NCI-H2107 treated with DMSO at 0.1 percent for 48 hours (cell line): ENCODE results near the gene MOV10.
"Not testable (repeated sequence)": the region's sequence is repeated elsewhere in the genome, so short reads cannot be mapped to it uniquely, and the experiment has no call there.

Experiments
- DNase-seq: peaks from one replicate; lab custom pipeline; 2025; ENCODE audit not compliant: unreplicated experiment; lab: John Stamatoyannopoulos, UW

The MOV10 gene

DNA sequence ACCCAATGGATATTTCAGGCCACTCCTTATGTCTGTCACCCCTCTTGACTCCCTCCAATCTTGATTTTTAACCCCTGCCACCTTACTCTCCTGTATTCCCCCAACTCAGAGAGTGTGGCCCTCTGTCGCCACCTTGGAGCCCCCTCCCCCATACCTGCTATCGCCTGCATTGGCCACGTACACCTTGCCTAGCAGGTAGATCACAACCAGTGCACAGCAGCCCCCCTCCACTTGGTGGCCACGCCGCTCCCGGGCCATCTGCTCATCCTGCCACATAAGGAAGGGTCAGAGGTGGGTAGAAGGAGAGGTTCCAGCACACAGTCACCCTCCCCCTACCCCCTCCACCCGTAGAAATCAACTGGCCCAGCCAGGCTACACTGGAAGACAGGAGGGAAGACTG is 37.7 kb downstream of the MOV10 start:
- no peak for DNase-seq

GRCh38 chr1:112712701-112713128 is 38.3 kb downstream of the MOV10 start:
- no peak for DNase-seq

DNA sequence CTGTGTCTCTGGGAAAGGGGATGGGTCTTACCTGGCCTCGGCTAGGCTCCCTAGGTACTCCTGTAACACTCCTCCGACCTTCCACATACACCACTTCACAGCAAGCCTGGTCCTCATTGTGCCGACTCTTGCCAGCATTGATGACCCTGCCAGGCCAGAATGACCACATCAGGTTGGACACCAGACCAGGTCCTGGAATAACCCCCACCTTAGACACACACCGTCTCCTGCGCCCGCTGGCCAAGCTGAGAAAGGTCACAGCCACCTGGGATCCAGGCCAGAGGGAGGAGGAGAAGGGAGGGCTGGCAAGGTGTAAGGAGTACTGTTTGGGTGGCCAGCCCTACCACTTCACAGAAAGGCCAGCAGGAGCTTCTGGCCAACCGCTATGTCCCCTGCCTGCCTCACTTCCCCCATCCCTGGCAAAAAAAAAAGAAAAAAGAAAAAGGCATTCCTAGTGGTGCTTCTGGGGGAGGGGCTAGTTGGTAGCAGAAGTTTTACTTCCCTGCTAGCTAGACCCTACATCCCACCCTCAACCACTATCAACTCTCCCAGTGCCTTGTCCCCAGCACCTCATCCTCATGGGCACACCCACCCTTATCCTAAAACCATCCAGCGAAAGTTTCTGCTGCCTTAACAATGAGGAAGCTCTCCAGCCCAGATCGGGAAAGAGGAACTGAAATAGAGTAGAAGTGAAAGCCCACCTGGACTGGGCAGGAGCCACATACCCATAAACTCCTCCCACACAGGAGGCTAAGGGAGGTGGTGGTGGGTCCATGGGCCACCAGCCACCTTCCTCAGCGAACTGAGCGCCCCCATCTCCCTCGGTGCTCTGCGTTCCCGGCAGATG is 39.2 kb downstream of the MOV10 start:
- no peak for DNase-seq

DNA sequence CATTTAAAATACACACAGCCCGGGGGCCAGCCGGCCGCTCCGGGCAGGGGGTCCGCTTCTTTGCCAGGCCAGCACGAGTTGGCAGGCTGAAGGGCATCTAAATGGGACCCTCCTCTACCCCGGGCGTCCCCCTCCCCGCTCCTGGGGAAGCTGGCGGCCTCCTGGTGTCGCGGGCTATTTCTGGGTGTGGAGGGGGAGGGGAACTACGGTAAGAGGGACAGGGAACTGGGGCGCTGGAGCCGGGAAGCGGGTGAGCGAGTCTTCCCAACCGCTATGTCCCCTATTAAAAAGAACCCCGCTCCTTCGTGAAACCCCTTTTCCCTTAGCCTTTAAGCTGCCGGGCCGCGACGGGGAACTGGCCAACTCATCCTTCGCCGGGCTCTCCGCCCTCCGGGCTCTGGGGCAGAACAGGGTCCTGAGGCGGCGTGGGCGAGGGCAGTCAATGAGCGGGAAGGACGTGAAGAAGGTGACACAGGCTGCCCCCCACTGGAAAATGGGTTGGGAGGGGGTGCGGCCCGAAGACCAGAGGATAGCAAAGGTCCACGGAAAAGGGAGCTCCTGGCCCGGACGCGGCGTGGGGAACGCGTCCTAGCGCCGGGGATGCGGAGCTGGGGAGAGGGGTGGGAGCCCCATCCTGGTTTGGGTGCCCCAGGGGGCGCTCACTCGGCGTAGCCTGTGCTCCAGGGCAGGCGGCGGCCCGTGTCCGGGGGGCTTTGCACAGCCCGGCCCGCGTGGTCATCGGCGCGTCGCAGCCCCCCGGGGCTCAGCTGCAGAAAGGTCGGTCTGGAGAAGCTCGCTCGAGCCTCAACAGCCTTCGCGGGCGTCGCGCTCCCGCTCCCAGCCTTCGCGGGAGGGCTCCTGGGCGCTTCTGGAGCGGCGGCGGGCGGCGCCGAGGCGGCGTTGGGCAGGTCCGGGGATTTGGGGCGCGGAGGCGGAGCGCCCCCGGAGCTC is 40.1 kb downstream of the MOV10 start:
- no peak for DNase-seq

- peak; percentile 50 for DNase-seq
Observed at GRCh38 chr1:112715264-112716053, 41.0 kb downstream of the MOV10 start, which contains the start of gene PPM1J. Gene PPM1J, minus strand, starts transcription at chr1:112715332. Its CDS starts 31 bp downstream, at chr1:112715301.

DNA sequence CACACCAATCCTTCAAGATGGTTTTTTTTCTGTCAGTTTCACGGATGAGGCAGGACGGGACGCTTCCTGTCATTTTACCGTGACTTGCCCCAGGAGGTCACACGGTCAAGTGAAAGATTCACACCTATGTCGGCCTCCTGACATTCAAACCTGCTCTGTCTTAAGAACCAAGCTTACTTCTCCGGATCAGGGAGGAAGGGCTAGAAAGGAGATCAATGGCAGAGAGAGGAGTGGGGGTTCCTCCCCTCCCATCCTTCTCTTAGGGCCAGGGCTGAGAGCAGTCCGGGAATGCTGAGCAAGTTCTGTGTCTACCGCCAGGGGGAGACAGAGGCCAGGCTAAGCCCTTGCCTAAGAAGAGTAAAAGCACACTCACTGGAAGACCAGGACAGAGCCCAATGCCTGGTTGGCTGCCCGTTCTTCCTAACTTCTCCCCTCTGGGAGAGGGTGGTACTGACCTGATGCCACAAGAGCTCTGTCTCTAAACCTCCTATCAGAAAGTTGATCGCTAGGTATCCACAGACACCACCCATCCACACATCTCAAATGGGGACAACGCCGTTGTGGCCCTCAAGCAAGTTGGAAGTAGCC is 41.8 kb downstream of the MOV10 start:
- DNase-seq, result peak; percentile 88

DNA sequence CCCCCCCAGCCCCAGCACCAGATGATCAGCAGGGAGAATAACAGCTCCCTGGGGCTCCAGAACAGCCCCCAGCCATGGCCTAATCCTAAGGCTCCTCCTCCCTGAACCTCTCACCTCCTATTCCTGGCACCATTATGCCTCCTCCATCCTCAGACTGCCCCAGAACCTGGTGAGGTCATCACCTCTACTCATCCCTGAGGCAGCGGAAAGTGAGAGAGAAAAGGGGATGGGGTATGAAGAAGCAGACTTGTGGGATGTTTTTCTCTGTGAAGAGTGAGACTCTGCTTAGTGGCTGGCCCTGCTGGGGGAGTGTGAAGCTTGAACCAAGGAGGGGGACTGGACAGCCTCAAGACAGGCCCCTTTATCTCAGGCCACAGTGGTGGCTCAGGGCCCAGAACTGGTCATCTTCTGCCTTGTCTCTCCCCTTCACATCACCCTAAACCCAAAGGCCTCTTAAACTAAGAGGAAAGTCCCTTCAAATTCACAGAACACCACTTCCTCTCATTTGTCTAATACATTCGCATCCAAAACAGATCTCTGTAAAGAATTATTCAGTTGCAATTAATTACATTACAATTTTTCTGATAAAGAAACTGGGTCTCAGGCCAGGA is 42.9 kb downstream of the MOV10 start:
- no peak for DNase-seq

GRCh38 chr1:112718691-112719418 is 44.4 kb downstream of the MOV10 start:
- peak; percentile 74 for DNase-seq

- DNase-seq, result no peak
Observed at GRCh38 chr1:112719706-112720105, 45.2 kb downstream of the MOV10 start.

DNA sequence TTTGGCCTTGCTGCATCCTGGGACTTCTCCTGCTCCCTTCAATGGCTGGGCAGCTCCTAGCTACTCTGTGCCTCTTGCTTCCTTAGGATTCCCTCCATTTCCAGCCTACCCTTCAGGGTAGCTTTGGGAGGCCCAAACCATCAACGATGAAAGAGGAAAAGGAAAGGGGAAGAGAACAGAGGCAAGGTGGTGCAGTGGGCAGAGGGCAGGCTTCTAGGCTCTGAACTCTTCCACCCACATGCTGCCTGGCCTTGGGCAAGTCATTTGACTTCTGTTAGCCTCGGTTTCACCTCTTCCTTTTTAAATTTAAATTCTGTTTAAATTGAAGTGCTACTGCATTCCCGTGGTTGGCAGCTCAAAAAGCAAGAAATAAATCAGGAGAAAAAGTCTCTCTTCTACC is 46.3 kb downstream of the MOV10 start:
- no peak for DNase-seq

DNA sequence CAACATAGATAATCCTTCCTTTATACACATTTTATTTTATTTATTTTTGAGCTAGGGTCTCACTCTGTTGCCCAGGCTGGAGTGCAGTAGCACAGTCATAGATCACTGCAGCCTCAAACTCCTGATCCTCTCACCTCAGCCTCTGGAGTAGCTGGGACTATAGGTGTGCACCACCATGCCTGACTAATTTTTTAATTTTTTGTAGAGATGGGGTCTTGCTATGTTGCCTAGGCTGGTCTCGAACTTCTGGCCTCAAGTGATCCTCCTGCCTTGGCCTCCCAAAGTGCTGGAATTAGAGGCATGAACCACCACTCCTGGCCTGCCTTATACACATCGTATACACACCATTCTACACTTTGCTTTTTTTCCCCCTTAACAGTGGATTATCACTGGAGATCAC is 46.8 kb downstream of the MOV10 start:
- not testable (repeated sequence) for DNase-seq

DNA sequence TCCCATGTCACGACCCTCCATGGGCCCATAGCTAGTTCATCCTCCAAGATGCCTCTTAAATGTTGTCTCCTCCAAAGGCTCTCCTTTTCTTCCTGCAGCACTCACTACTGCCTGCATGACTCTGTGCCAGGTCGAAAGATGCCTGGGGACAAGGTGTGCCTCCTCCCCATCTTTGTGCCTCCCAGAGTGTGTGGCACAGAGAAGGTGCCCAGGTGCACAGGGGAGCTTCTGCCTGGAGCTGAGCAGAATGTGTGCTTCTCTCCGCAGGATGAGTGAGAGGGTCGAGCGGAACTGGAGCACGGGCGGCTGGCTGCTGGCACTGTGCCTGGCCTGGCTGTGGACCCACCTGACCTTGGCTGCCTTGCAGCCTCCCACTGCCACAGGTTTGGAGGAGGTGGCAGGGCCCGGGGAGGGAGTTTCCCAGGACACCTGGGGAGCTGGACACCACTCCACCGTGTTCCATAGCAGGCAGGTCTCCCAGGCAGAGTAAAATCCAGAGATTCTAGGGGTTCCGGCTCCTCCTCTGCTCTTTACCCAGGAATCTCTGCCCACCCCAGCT is 47.6 kb downstream of the MOV10 start:
- DNase-seq, result no peak

DNA sequence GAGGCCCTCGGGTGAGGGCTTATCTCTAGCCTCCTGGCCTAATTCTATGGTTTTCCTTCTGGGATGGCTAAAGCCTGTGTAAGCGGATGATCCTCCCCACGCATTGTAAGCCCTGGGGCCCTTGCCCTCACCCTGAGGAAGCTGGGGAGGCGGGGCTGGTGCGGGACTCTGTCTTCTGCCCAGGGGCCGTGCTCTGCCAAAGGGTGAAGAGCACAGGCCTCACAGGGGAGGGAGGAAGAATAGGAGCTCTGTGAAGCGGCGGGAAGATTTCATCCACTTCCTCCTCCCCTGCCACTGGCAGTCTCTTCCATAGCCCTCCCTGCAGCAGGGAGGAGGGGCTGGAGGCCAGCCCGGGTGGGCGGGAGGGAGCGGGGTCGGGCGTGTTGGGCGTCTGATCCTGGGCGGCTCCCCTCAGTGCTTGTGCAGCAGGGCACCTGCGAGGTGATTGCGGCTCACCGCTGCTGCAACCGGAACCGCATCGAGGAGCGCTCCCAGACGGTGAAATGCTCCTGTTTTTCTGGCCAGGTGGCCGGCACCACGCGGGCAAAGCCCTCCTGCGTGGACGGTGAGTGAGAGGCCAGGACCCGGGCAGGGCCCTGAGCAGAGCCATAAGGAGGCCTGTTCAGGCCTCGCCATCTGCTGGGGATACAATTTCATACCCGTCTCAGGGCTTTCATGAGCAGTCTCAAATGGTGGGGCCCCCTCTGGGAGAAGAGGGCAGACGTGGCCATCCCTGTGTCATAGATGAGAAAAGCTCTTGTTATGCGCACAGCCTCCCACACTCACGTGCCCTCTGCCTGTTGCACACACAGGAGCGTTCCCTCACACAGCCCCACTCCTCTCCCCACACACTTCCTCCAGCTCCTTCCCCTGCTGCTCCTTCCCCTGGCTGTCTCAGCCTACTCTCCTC is 48.4 kb downstream of the MOV10 start:
- peak; percentile 35 for DNase-seq

DNA sequence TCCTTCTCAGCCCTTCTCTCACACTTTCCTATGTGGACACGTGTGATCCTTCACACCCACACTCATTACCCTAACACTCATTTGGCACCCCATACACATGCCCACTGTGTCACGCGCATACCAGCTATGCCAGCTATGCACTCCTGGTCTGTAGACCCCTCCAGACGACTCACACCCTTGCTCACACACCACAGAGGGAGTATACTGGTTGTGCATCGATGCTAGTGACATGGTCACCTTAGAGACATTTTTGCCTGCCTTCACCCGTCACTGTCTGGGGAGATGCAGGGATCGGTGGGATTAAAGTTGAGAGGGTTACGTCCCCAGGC is 49.0 kb downstream of the MOV10 start:
- no peak for DNase-seq

DNA sequence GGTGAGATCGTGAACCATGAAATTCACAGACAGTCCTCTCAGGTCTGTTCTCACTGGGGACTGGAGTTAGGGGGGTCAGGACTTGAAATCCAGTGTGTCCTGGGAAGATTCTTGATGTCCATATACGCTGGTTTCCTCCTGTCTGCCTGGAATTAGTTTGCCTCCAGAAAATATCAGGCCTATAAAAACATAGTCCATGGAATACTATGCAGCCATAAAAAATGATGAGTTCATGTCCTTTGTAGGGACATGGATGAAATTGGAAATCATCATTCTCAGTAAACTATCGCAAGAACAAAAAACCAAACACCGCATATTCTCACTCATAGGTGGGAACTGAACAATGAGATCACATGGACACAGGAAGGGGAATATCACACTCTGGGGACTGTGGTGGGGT is 49.8 kb downstream of the MOV10 start:
- DNase-seq, result not testable (repeated sequence)

DNA sequence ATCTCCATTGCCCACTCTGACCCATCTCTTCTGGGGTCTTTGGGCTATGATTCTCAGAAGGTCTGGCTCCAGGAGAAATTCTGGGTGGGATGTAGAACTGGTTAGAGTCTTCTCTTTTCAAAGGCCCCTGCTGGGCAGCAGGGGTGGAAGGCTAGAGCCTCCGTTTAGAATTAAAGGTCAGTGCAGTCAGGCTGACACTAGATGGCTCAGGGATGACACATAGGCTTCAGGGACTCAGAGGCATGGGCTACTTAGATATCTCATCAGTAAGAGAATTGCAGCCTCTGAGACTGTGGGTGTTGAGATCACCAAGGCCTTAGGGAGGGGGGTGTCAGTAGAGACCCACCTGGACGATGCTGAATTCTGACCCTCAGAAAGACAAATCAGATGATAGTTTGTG is 53.3 kb downstream of the MOV10 start:
- DNase-seq, result no peak

DNA sequence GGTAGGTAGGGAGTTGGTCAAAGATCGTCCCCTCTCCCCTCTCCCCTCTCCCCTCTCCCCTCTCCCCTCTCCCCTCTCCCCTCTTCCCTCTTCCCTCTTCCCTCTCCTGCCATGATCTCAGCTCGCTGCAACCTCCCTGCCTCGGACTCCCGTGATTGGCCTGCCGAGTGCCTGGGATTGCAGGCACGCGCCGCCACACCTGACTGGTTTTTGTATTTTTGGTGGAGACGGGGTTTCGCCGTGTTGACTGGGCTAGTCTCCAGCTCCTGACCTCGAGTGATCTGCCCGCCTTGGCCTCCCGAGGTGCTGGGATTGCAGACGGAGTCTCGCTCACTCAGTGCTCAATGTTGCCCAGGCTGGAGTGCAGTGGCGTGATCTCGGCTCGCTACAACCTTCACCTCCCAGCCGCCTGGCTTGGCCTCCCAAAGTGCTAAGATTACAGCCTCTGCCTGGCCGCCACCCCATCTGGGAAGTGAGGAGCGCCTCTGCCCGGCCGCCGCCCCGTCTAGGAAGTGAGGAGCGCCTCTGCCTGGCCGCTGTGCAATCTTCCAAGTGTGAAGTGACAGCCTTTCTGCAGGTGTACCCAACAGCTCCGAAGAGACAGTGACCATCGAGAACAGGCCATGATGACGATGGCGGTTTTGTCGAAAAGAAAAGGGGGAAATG is 54.0 kb downstream of the MOV10 start:
- DNase-seq, result not testable (repeated sequence)

DNA sequence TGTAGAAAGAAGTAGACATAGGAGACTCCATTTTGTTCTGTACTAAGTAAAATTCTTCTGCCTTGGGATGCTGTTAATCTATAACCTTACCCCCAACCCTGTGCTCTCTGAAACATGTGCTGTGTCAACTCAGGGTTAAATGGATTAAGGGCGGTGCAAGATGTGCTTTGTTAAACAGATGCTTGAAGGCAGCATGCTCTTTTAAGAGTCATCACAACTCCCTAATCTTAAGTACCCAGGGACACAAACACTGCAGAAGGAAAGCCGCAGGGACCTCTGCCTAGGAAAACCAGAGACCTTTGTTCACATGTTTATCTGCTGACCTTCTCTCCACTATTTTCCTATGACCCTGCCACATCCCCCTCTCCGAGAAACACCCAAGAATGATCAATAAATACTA is 54.6 kb downstream of the MOV10 start:
- not testable (repeated sequence) for DNase-seq
